AG08396 (cell line): ENCODE measurements around the gene SLIT3.

ENCODE experiments used
- DNase-seq: peaks from one replicate; pipeline ENCODE4 v3.0.0; 2012; ENCODE audit warnings: low spot score, mixed read lengths

Gene SLIT3

GRCh38 chr5:169080448-169080911 lies 220.5 kb downstream of the SLIT3 start:
- no peak for DNase-seq

GRCh38 chr5:169079697-169080096 lies 221.2 kb downstream of the SLIT3 start:
- DNase-seq: no peak

- DNase-seq: no peak
Observed at GRCh38 chr5:169074839-169075238, 226.1 kb downstream of the SLIT3 start.

GRCh38 chr5:169072233-169072632 lies 228.7 kb downstream of the SLIT3 start:
- no peak for DNase-seq

GRCh38 chr5:169070413-169070812 lies 230.5 kb downstream of the SLIT3 start:
- no peak for DNase-seq

GRCh38 chr5:169067751-169068173 lies 233.2 kb downstream of the SLIT3 start:
- no peak for DNase-seq

GRCh38 chr5:169065400-169065799 lies 235.5 kb downstream of the SLIT3 start:
- DNase-seq: no peak

- DNase-seq: no peak
Observed at GRCh38 chr5:169064093-169064492, 236.8 kb downstream of the SLIT3 start.

- no peak for DNase-seq
Observed at GRCh38 chr5:169063316-169063953, 237.5 kb downstream of the SLIT3 start.

GRCh38 chr5:169062690-169063089 lies 238.2 kb downstream of the SLIT3 start:
- no peak for DNase-seq

GRCh38 chr5:169054506-169054905 lies 246.4 kb downstream of the SLIT3 start:
- DNase-seq: no peak

GRCh38 chr5:169052207-169052606 lies 248.7 kb downstream of the SLIT3 start:
- DNase-seq: no peak

- no peak for DNase-seq
Observed at GRCh38 chr5:169051351-169051750, 249.6 kb downstream of the SLIT3 start.

- no peak for DNase-seq
Observed at GRCh38 chr5:169050636-169051035, 250.3 kb downstream of the SLIT3 start.

- DNase-seq: no peak
Observed at GRCh38 chr5:169050146-169050571, 250.8 kb downstream of the SLIT3 start.

- DNase-seq: no peak
Observed at GRCh38 chr5:169049712-169050111, 251.2 kb downstream of the SLIT3 start.

- DNase-seq: no peak
Observed at GRCh38 chr5:169048181-169049125, 252.5 kb downstream of the SLIT3 start.

GRCh38 chr5:169044962-169045361 lies 256.0 kb downstream of the SLIT3 start:
- DNase-seq: no peak

- no peak for DNase-seq
Observed at GRCh38 chr5:169041180-169041579, 259.8 kb downstream of the SLIT3 start.

GRCh38 chr5:169039592-169039991 lies 261.3 kb downstream of the SLIT3 start:
- DNase-seq: no peak

GRCh38 chr5:169037466-169037865 lies 263.5 kb downstream of the SLIT3 start:
- DNase-seq: no peak

- no peak for DNase-seq
Observed at GRCh38 chr5:169036079-169036805, 264.7 kb downstream of the SLIT3 start.
